ENCODE measurements around the gene PPFIA1.
"Not testable (repeated sequence)": the region's sequence is repeated elsewhere in the genome, so short reads cannot be mapped to it uniquely, and the experiment has no call there.

The PPFIA1 gene

GRCh38 chr11:70250876-70251658, 19.4 kb upstream of the PPFIA1 start:
- in situ Hi-C loops (cut with HindIII; ENCODE audit: low sequenced_read_pairs), result no loop called here

GRCh38 chr11:70251659-70252321, 18.7 kb upstream of the PPFIA1 start:
- in situ Hi-C loops (cut with HindIII; ENCODE audit: low sequenced_read_pairs), result no loop called here

DNA sequence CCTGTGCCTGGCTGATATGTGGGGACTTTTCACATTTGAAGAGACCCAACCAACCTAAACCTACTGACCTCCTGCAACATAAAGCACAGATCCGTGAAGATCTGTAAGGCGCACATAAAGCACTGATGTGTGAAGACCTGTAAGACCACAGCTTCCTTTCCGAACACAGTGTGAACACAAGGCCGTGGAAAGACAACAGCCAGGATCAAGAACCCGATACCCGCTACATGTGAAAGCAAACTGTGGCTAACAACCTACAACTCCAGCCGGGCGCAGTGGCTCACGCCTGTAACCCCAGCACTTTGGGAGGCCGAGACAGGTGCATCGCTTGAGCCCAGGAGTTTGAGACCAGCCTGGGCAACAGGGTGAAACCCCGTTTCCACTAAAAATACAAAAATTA, 17.6 kb upstream of the PPFIA1 start:
- in situ Hi-C loops (cut with HindIII; ENCODE audit: low sequenced_read_pairs), result no loop called here

DNA sequence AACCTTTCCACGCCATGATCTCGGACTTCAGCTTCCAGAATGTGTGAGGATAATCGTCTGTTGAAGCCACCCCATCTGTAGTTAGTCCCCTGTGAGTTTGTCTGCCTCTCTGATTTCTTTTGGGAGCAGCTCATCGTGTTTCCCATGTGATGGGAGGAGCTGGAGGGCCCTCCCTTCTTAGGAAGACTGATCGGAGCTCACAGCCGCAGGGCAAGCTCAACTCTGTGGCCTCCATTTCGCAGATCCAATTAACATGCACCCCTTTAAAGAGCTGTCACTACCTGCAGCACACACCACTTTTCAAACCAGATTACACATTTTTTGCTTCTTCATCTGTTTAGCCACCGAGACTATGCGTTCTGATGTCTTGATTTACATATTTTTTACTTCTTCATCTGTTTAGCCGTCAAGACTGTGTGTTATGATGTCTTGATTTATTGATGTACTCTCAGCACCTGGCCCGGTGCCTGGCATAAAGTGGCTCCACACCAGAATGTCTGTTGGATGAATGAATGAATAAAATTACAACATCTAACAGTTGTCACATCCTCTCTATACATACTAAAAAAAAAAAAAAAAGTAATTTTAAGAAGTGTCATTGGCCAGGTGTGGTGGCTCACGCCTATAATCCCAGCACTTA, 14.9 kb upstream of the PPFIA1 start:
- in situ Hi-C loops (cut with HindIII; ENCODE audit: low sequenced_read_pairs), result no loop called here

GRCh38 chr11:70259077-70259476, 11.4 kb upstream of the PPFIA1 start:
- in situ Hi-C loops (cut with HindIII; ENCODE audit: low sequenced_read_pairs), result not testable (repeated sequence)

- in situ Hi-C loops (cut with HindIII; ENCODE audit: low sequenced_read_pairs), result no loop called here
Observed at GRCh38 chr11:70262951-70263350, 7.5 kb upstream of the PPFIA1 start.

DNA sequence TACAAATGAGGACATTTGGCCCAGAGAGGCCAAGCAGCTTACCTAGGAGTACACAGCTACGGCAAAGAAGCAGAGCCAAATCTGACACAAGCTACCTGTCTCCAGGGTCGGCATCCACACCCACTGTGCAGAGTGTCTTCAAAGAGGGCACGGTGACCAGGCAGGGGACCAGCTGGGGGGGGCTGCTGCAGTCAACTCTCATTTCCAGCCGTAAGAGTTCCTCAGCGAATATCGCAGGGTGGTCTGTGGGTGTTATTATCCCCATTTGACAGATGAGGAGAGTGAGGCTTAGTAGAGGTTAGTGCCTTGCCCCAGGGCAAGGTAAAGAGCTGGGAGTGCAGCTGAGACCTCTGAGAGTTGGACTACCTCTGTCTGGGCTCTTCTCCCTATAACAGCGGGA, 7.1 kb upstream of the PPFIA1 start:
- in situ Hi-C loops (cut with HindIII; ENCODE audit: low sequenced_read_pairs), result no loop called here

GRCh38 chr11:70265341-70265740, 5.1 kb upstream of the PPFIA1 start:
- in situ Hi-C loops (cut with HindIII; ENCODE audit: low sequenced_read_pairs), result no loop called here

DNA sequence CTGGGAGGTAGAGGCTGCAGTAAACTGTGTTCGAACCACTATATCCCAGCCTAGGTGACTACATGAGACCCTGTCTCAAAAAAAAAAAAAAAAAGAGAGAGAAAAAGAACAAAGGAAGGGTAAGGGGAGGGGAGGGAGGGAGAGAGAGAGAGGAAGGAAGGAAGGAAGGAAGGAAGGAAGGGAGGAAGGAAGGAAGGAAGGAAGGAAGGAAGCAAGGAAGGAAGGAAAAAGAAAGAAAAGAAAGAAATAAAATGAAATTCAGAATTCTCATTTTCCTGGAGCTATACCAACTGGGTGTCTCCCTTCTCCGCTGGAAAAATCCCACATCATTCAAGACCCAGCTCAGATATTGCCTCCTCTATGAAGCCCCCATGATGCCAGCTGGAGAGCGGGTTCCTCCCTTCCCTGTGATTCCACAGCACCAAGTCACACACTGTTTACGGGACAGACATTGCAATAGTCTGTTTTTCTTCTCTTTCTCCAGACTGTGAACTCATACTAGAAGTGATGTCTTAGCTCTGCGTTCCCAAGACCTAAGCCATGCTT, 3.0 kb upstream of the PPFIA1 start:
- in situ Hi-C loops (cut with HindIII; ENCODE audit: low sequenced_read_pairs), result no loop called here

- in situ Hi-C loops (cut with HindIII; ENCODE audit: low sequenced_read_pairs), result no loop called here
Observed at GRCh38 chr11:70268526-70268925, 2.0 kb upstream of the PPFIA1 start.

- in situ Hi-C loops (cut with HindIII; ENCODE audit: low sequenced_read_pairs), result no loop called here
Observed at GRCh38 chr11:70270877-70271648, 573 bp downstream of the PPFIA1 start.

DNA sequence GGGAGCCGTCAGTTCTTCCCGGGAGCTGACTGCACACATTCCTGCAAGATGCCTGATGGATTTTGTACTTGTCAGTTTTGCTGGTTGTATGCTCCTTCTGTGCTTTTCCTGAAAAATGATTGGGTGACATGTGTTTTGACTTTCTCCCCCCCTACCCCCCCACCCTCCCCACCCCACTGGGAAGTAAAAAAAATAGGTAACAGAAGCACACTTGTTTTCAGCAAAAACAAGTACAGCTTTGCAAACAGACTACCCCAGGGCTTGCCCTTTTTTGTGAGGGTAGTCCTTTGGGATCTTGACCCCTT, 1.1 kb downstream of the PPFIA1 start:
- in situ Hi-C loops (cut with HindIII; ENCODE audit: low sequenced_read_pairs), result no loop called here

- in situ Hi-C loops (cut with HindIII; ENCODE audit: low sequenced_read_pairs), result no loop called here
Observed at GRCh38 chr11:70272009-70272408, 1.5 kb downstream of the PPFIA1 start.

DNA sequence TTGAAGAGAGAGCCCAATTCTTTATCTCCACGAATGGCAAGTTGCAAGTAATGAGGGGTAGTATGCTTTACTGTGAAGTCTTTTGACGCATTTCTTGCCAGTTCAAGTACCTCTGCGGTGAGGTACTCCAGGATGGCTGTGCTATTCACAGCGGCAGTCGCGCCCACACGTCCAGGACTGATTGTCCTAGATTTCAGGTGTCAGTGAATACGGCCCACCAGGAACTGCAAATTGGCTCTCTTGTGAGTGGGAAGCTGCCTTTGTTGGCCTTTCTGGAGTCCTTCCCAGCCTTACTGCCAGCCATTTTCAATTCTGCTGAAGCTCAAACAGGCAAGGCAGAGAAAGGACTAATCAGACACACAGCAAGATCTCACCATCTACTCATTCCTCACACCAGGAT, 8.5 kb downstream of the PPFIA1 start:
- in situ Hi-C loops (cut with HindIII; ENCODE audit: low sequenced_read_pairs), result no loop called here

DNA sequence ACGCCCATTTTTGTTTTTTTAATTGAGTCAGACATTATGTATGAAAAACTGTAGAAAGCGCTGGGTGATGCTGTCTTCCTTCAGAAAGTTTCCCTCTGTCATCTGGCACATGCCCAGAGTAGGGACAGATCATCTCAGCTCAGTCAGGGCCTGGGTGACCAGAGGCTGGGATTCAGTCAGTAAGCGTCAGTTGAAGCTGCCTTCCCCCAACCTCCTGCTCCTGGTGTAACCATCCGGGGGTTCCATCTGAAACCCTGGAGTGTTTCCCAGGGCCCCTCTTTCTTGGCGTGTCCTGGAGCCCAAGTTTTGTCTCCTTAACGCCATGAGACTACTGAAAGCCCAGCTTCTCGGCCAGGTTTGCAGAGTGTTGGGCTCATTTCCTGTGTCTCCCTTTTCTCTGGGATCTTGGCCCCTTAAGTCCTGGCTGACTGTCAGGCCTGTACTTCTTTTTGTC, 10.7 kb downstream of the PPFIA1 start:
- in situ Hi-C loops (cut with HindIII; ENCODE audit: low sequenced_read_pairs), result no loop called here

- in situ Hi-C loops (cut with HindIII; ENCODE audit: low sequenced_read_pairs), result no loop called here
Observed at GRCh38 chr11:70282012-70282411, 11.5 kb downstream of the PPFIA1 start.

DNA sequence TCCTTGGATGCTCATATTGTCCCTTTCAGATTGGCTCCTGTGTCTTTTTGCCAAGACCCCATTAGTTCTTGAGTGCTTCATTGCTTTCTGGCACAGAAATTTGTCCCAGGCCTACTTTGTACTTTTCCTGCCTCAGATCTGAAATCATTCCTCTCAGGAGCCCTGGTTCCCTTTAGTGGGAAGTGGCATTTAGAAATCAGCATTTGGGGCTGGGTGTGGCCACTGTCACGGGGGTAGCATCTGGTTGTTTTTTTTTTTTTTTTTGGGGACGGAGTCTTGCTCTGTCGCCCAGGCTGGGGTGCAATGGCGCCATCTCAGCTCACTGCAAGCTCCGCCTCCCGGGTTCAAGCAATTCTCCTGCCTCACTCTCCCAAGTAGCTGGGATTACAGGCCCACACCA, 18.2 kb downstream of the PPFIA1 start:
- in situ Hi-C loops (cut with HindIII; ENCODE audit: low sequenced_read_pairs), result no loop called here

- in situ Hi-C loops (cut with HindIII; ENCODE audit: low sequenced_read_pairs), result no loop called here
Observed at GRCh38 chr11:70289582-70289981, 19.1 kb downstream of the PPFIA1 start.

- in situ Hi-C loops (cut with HindIII; ENCODE audit: low sequenced_read_pairs), result no loop called here
Observed at GRCh38 chr11:70290361-70291065, 20.0 kb downstream of the PPFIA1 start.

- in situ Hi-C loops (cut with HindIII; ENCODE audit: low sequenced_read_pairs), result no loop called here
Observed at GRCh38 chr11:70292166-70292565, 21.7 kb downstream of the PPFIA1 start.

- in situ Hi-C loops (cut with HindIII; ENCODE audit: low sequenced_read_pairs), result no loop called here
Observed at GRCh38 chr11:70292863-70293262, 22.4 kb downstream of the PPFIA1 start.
